Thyroid gland (tissue), 4 donors: ENCODE measurements around the gene C22orf31.

ENCODE experiments used
- CTCF ChIP-seq, 6 experiments: fragments of 200-600 bp in 3 of 6; fragments of 450-650 bp in 3 of 6; sonication (generic) in 3 of 6; IDR thresholded peaks; one replicate each; pipeline ENCODE4 v1.5.1; 2016 to 2019; ENCODE audit warnings: antibody characterized with exemption in 6 of 6, mild to moderate bottlenecking in 2 of 6, inconsistent platforms in 1 of 6, moderate library complexity in 1 of 6
- POLR2A ChIP-seq, 2 donors: fragments of 450-650 bp; IDR thresholded peaks; one replicate each; pipeline ENCODE4 v1.6.1; 2017; ENCODE audit warnings: antibody characterized with exemption in 2 of 2, mild to moderate bottlenecking in 2 of 2, moderate library complexity in 1 of 2

GRCh38 chr22:29072193-29072978 lies 10.8 kb upstream of the C22orf31 start:
- no peak for TF ChIP-seq CTCF (IDR thresholded peaks at IDR 0.05)
- TF ChIP-seq POLR2A (IDR thresholded peaks at IDR 0.05) = no peak
